ENCODE data around the gene HSD17B13.

GRCh38 chr4:87366521-87367162, 44.0 kb upstream of the HSD17B13 start:
- no peak for TF ChIP-seq CTCF (IDR thresholded peaks at IDR 0.05; ENCODE audit: poor library complexity)
- no peak for TF ChIP-seq EZH2 (IDR thresholded peaks at IDR 0.05; ENCODE audit: borderline replicate concordance)
- TF ChIP-seq EZH2phosphoT487 (IDR thresholded peaks at IDR 0.05; ENCODE audit: low read depth, severe bottlenecking, unreplicated experiment) = no peak

Data from hepatocyte (in vitro differentiated cells).